ENCODE measurements around the gene ZBTB39. TPM values are rescaled to one million over a fixed set of nuclear protein-coding genes. Genes with fewer than 3 reads are reported as not detected.

Gene ZBTB39
- total and polyA plus RNA-seq, 2 experiments from 2014 or later: 1.8 to 6.4 TPM

- H3K4me1 ChIP-seq (ENCODE audit: insufficient read depth): peaks cover 4% of the 10 kb centered on the region
- H3K27me3 ChIP-seq: no peaks in the 10 kb centered on the region
- TF ChIP-seq CTCF (IDR thresholded peaks at IDR 0.05; ENCODE audit: poor library complexity) (no peak), EZH2 (IDR thresholded peaks at IDR 0.05; ENCODE audit: borderline replicate concordance) (no peak), EZH2phosphoT487 (IDR thresholded peaks at IDR 0.05; ENCODE audit: low read depth, severe bottlenecking, unreplicated experiment) (no peak)
- DNase-seq (ENCODE audit: low spot score): no peak
- H3K9me2 ChIP-seq (replicated peaks; ENCODE audit: insufficient read depth): no peaks in the 10 kb centered on the region
- H3K79me2 ChIP-seq: peaks cover 19% of the 10 kb centered on the region
- H3K4me3 ChIP-seq: no peak overlapping the region
- H3K9me3 ChIP-seq (ENCODE audit: low read depth): no peaks in the 10 kb centered on the region
- H3K27ac ChIP-seq: no peak overlapping the region
- 88% methylated on average over 11 of the region's 12 CpGs for WGBS (ENCODE audit: low lambda C conversion rate, missing lambda C conversion rate)
- H4K20me1 ChIP-seq (ENCODE audit: insufficient read depth, poor library complexity, severe bottlenecking): peaks cover 28% of the 10 kb centered on the region
- H2AFZ ChIP-seq: no peak overlapping the region
- H3K4me2 ChIP-seq: no peak overlapping the region
- no peaks in the 10 kb centered on the region for H3K36me3 ChIP-seq (replicated peaks; ENCODE audit: insufficient read depth, low read depth)
Measured at GRCh38 chr12:56996793-56997545, 9.4 kb downstream of the ZBTB39 start.

- H3K27me3 ChIP-seq: no peaks in the 10 kb centered on the region
- no peak overlapping the region for H2AFZ ChIP-seq
- H3K36me3 ChIP-seq (replicated peaks; ENCODE audit: insufficient read depth, low read depth): no peaks in the 10 kb centered on the region
- no peak overlapping the region for H3K4me2 ChIP-seq
- H3K9me2 ChIP-seq (replicated peaks; ENCODE audit: insufficient read depth): no peaks in the 10 kb centered on the region
- peaks cover 12% of the 10 kb centered on the region for H3K79me2 ChIP-seq
- no peak overlapping the region for H3K27ac ChIP-seq
- H3K4me3 ChIP-seq: no peak overlapping the region
- no peak for DNase-seq (ENCODE audit: low spot score)
- peaks cover 21% of the 10 kb centered on the region for H4K20me1 ChIP-seq (ENCODE audit: insufficient read depth, poor library complexity, severe bottlenecking)
- TF ChIP-seq EZH2phosphoT487 (IDR thresholded peaks at IDR 0.05; ENCODE audit: low read depth, severe bottlenecking, unreplicated experiment) (no peak), EZH2 (IDR thresholded peaks at IDR 0.05; ENCODE audit: borderline replicate concordance) (no peak), CTCF (IDR thresholded peaks at IDR 0.05; ENCODE audit: poor library complexity) (no peak)
- 97% methylated on average over 11 of the region's 11 CpGs for WGBS (ENCODE audit: low lambda C conversion rate, missing lambda C conversion rate)
- no peaks in the 10 kb centered on the region for H3K9me3 ChIP-seq (ENCODE audit: low read depth)
- H3K4me1 ChIP-seq (ENCODE audit: insufficient read depth): no peaks in the 10 kb centered on the region
Measured at GRCh38 chr12:56995930-56996496, 10.3 kb downstream of the ZBTB39 start.

GRCh38 chr12:56995201-56995929 is 11.0 kb downstream of the ZBTB39 start:
- Histone ChIP-seq H2AFZ (no peak overlapping the region), H3K9me2 (replicated peaks; ENCODE audit: insufficient read depth) (no peaks in the 10 kb centered on the region), H3K27ac (no peak overlapping the region), H3K79me2 (peaks cover 6% of the 10 kb centered on the region), H3K9me3 (ENCODE audit: low read depth) (no peaks in the 10 kb centered on the region), H3K27me3 (no peaks in the 10 kb centered on the region), H3K4me1 (ENCODE audit: insufficient read depth) (no peaks in the 10 kb centered on the region), H3K4me3 (no peak overlapping the region), H4K20me1 (ENCODE audit: insufficient read depth, poor library complexity, severe bottlenecking) (peaks cover 14% of the 10 kb centered on the region), H3K4me2 (no peak overlapping the region), H3K36me3 (replicated peaks; ENCODE audit: insufficient read depth, low read depth) (no peaks in the 10 kb centered on the region)
- TF ChIP-seq EZH2 (IDR thresholded peaks at IDR 0.05; ENCODE audit: borderline replicate concordance) (no peak), EZH2phosphoT487 (IDR thresholded peaks at IDR 0.05; ENCODE audit: low read depth, severe bottlenecking, unreplicated experiment) (no peak)
- no peak for DNase-seq (ENCODE audit: low spot score)
- 96% methylated on average over 26 of the region's 26 CpGs for WGBS (ENCODE audit: low lambda C conversion rate, missing lambda C conversion rate)
